GM19324 (cell line): ENCODE measurements around the gene UBR3.

Source experiments
- ATAC-seq: cut with Tn5 transposase; IDR thresholded peaks from one replicate; pipeline ENCODE4 v1.9.1; 2021; ENCODE audit warnings: mild to moderate bottlenecking, moderate library complexity; ENCODE audit not compliant: unreplicated experiment, low FRiP score

UBR3 gene

DNA sequence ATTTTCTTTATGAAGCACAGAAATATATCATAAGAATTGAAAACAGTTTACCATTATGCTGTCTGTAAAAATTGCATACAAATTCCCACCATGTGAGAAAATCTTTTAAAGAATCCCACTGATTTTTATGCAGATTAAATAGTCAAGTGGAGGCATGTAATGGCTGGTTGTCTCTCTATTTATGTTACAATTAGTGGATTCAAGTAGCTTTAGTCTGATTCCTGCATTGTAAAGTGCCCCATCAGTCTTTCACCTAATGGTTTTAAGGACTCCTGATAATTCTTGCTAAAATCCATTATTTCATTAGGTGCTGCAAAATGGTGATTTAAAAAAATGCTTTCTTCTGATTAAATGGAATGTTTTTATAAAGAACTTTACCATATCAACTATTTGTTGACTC, 202.3 kb downstream of the UBR3 start:
- ATAC-seq = no peak

GRCh38 chr2:170030040-170030439, 202.8 kb downstream of the UBR3 start:
- no peak for ATAC-seq

DNA sequence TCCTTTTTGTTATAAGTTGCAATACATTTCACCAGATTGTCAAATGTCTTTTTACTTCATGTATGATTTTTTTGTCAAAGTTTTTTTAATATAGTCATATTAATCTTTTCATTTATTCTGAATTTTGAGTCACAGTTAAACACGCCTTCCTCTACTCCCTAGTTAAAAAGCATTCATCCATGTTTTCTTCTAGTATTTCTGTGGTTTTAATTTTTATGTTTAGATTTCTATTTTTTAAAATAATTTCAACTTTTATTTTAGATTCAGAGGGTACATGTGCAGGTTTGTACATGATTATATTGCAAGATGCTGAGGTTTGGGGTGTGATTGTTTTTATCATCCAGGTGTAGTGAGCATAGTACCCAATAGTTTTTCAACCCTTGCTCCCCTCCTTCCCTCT, 204.0 kb downstream of the UBR3 start:
- no peak for ATAC-seq

DNA sequence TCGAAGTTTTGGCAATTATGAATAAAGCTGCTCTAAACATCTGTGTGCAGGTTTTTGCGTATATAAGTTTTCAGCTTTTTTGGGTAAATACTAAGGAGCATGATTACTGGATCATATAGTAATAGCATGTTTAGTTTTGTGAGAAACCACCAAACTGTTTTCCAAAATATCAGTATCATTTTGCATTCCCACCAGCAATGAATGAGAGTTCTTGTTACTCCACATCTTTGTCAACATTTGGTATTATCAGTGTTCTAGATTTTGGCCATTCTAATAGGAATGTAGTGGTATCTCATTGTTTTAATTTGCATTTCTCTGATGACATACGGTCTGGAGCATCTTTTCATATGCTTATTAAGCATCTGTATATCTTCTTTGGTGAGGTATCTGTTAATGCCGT, 207.3 kb downstream of the UBR3 start:
- ATAC-seq = no peak

DNA sequence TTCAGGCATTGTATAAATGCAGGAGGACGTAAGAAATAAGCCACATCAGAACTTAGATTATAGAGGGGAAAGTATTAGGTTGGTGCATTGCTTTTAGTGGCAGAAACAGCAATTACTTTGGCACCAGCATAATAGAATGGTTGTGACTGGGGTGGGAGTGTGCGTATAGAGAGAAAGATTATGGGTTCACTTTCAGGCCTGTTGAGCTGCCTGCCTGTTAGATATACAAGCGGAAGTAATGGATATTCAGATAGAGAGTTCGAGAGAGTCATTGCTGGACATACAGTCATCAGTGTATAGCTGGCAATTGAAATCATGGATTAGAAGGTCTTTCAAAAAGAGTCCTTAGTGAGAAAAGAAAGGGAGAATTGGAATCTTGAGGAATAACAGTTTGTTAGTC, 211.5 kb downstream of the UBR3 start:
- ATAC-seq = no peak

DNA sequence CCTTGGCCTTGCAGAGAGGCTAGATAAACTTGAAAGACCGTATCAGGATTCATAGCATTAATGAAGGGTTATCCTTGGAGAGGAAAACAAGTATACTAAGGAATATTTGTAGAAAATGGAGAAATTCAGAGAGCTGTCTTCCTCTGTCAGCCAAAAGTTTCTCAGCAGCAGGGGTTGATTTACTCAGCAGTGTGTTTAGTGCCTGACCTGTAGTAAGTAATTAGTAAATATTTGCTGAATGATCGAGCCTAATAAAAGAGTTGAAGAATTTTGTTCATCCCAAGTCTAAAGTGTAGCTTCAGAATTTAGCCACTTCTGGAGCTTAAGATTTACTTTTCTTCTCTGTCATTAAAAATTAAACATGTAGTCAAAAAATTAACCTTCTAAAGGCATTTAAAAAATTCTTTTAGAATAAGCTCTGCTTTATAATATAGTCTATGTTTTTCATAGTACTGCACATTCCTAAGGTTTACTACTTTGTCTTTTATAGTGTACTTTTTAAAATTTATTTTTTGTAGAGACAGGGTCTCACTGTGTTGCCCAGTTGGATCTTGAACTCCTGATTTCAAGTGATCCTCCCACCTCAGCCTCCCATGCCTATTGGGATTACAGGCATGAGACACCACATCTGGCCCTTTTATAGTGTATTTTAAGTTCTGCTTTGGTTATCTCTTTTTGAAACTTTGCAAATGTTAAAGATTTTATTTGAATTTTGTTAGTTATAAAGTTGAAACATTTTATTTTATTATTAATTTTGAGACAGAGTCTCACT, 212.3 kb downstream of the UBR3 start:
- ATAC-seq = no peak

- no peak for ATAC-seq
Measured at GRCh38 chr2:170044751-170045478, 217.7 kb downstream of the UBR3 start.

- no peak for ATAC-seq
Measured at GRCh38 chr2:170047331-170048065, 220.2 kb downstream of the UBR3 start.

- ATAC-seq = no peak
Measured at GRCh38 chr2:170052151-170052550, 224.9 kb downstream of the UBR3 start.

DNA sequence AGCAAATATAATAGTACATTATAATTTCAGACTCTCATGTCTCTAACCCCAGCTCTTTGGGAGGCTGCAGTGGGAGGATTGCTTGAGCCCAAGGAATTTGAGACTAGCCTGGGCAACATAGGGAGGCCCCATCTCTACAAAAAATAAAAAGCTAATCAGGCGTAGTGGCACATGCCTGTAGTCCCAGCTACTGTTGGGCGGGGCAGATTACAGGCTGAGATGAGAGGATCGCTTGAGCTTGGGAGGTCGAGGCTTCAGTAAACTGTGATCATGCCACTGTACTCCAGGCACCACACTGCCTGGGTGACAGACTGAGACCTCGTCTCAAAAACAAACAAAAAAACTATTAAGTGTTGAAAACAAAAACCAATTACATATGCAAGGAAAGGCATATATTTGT, 227.7 kb downstream of the UBR3 start:
- no peak for ATAC-seq

DNA sequence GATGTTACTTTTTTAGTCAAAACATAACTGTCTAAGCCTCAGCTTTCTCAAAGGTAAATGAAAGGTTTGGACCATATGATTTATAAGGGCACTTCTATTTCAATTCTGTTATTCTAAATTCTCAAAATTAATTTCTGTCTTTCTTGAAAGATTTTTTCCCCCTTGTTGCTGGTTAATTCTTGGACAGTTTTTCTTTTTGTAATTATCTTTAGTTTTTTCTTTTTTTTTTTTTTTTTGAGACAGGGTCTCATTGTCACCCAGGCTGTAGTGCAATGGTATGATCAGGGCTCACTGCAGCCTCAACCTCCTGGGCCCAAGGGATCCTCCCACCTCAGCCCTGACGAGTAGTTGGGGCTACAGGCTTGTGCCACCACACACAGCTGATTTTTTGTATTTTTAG, 229.6 kb downstream of the UBR3 start:
- no peak for ATAC-seq

- no peak for ATAC-seq
Measured at GRCh38 chr2:170063456-170064235, 236.4 kb downstream of the UBR3 start.

- ATAC-seq = no peak
Measured at GRCh38 chr2:170070778-170071177, 243.5 kb downstream of the UBR3 start.

- no peak for ATAC-seq
Measured at GRCh38 chr2:170073288-170073687, 246.0 kb downstream of the UBR3 start.

GRCh38 chr2:170076189-170076588, 248.9 kb downstream of the UBR3 start:
- no peak for ATAC-seq

DNA sequence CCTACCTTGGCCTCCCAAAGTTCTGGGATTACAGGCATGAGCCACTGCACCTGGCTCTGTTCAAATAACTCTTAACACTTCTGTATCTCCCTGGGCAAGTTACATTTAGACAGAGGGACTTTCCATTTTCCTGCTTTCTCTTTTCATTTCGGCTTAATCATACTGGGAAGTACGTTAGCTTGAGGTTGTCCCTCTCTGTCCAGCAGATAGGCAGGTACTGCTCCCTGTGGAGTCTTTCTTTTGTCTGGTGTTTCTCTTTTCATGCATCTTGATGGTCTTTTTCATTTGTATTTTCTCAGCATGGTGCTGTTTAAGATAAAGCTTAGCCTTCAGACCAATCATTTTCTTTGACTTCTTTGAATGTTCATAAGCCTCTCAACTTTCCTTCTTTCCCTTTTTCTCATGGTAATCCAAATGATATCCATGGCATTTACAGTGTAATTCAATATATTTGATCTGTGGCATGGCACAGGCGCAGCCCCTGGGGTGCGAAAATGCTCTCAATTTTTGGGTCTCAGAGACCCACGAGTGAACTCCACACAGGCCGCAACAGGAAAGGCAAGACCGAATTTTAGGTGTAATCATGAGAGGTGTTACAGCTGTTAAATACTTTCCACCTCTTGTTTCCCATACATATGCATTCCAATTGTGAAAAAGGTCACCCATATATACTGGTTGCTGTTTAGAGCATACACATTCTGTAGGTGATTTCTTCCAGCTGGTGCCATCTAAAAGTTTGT, 250.7 kb downstream of the UBR3 start:
- no peak for ATAC-seq

GRCh38 chr2:170084820-170085491, 257.7 kb downstream of the UBR3 start:
- ATAC-seq = no peak

- ATAC-seq = no peak
Measured at GRCh38 chr2:170086117-170086688, 258.9 kb downstream of the UBR3 start.

- ATAC-seq = no peak
Measured at GRCh38 chr2:170086751-170087412, 259.6 kb downstream of the UBR3 start.
